Chondrocyte (in vitro differentiated cells): Measurements from ENCODE around the gene ATP4A. TPM values are rescaled to one million over a fixed set of nuclear protein-coding genes. Genes with fewer than 3 reads are reported as not detected.

Experiments
- DNase-seq: peaks from one replicate; pipeline ENCODE4 v3.0.0; 2021; ENCODE audit warnings: mixed read lengths, low spot score
- H3K27ac Mint-ChIP-seq: one replicate; pipeline ENCODE4 v1.8.0; 2021; ENCODE audit warnings: mild to moderate bottlenecking, moderate library complexity, mixed read lengths; ENCODE audit not compliant: unreplicated experiment
- H3K27me3 Mint-ChIP-seq: 2 replicates; pipeline ENCODE4 v1.8.0; 2021; ENCODE audit warnings: low read depth, mixed read lengths
- H3K36me3 Mint-ChIP-seq: 2 replicates; pipeline ENCODE4 v1.8.0; 2021; ENCODE audit warnings: low read depth, mixed read lengths
- H3K4me1 Mint-ChIP-seq: 2 replicates; pipeline ENCODE4 v1.8.0; 2021; ENCODE audit warnings: low read depth, mild to moderate bottlenecking, mixed read lengths
- H3K4me3 Mint-ChIP-seq: one replicate; pipeline ENCODE4 v1.8.0; 2021; ENCODE audit warnings: mild to moderate bottlenecking, moderate library complexity, mixed read lengths; ENCODE audit not compliant: unreplicated experiment
- H3K9me3 Mint-ChIP-seq: 2 replicates; pipeline ENCODE4 v1.8.0; 2021; ENCODE audit warnings: low read depth, mixed read lengths
- CTCF ChIP-seq: fragments of 200-600 bp; sonication (generic); IDR thresholded peaks from 2 replicates; pipeline ENCODE4 v1.5.0; 2021; ENCODE audit warnings: antibody characterized with exemption, mild to moderate bottlenecking, moderate library complexity
- total RNA-seq: library from RNA; stranded (reverse); gene quantifications from 3 replicates; pipeline ENCODE4 v1.2.1, GENCODE V29; 2021

The ATP4A gene
- total RNA-seq, 1 donor from 2014 or later: not detected

GRCh38 chr19:35506011-35506410, 57.4 kb downstream of the ATP4A start:
- Mint-ChIP-seq H3K4me3 (no peak overlapping the region), H3K9me3 (no peaks in the 10 kb centered on the region), H3K4me1 (peaks cover 14% of the 10 kb centered on the region), H3K36me3 (no peaks in the 10 kb centered on the region), H3K27me3 (peaks cover 74% of the 10 kb centered on the region), H3K27ac (no peak overlapping the region)
- DNase-seq: no peak
- no peak for TF ChIP-seq CTCF

GRCh38 chr19:35502751-35503150, 60.7 kb downstream of the ATP4A start:
- no peak overlapping the region for H3K4me3 Mint-ChIP-seq
- H3K36me3 Mint-ChIP-seq: no peaks in the 10 kb centered on the region
- no peaks in the 10 kb centered on the region for H3K9me3 Mint-ChIP-seq
- DNase-seq: no peak
- H3K27me3 Mint-ChIP-seq: peaks cover 61% of the 10 kb centered on the region
- no peaks in the 10 kb centered on the region for H3K4me1 Mint-ChIP-seq
- no peak for TF ChIP-seq CTCF
- no peak overlapping the region for H3K27ac Mint-ChIP-seq

GRCh38 chr19:35501684-35502083, 61.8 kb downstream of the ATP4A start:
- no peaks in the 10 kb centered on the region for H3K36me3 Mint-ChIP-seq
- H3K4me1 Mint-ChIP-seq: no peaks in the 10 kb centered on the region
- DNase-seq: no peak
- no peak overlapping the region for H3K4me3 Mint-ChIP-seq
- H3K27ac Mint-ChIP-seq: no peak overlapping the region
- H3K9me3 Mint-ChIP-seq: no peaks in the 10 kb centered on the region
- peaks cover 58% of the 10 kb centered on the region for H3K27me3 Mint-ChIP-seq
- no peak for TF ChIP-seq CTCF

- Mint-ChIP-seq H3K9me3 (no peaks in the 10 kb centered on the region), H3K36me3 (no peaks in the 10 kb centered on the region), H3K4me1 (no peaks in the 10 kb centered on the region), H3K27me3 (peaks cover 49% of the 10 kb centered on the region), H3K4me3 (no peak overlapping the region), H3K27ac (no peak overlapping the region)
- no peak for TF ChIP-seq CTCF
- no peak for DNase-seq
Measured at GRCh38 chr19:35500611-35501010, 62.8 kb downstream of the ATP4A start.

Other genes starting within 250 kb of the ATP4A start
- not detected in 3 replicates for gene CD22, start 234.5 kb downstream of the ATP4A start, total RNA-seq
- gene FFAR1, start 215.8 kb downstream of the ATP4A start, total RNA-seq: not detected in 3 replicates
- gene FFAR3, start 205.2 kb downstream of the ATP4A start, total RNA-seq: not detected in 3 replicates
- gene GPR42, start 192.6 kb downstream of the ATP4A start, total RNA-seq: not detected in 3 replicates
- not detected in 3 replicates for gene FFAR2, start 115.4 kb downstream of the ATP4A start, total RNA-seq
- gene KRTDAP, start 73.2 kb downstream of the ATP4A start, total RNA-seq: not detected in 3 replicates
- gene DMKN, start 50.0 kb downstream of the ATP4A start, total RNA-seq: 1.3 to 2.1 TPM in 2 of 3 replicates, not detected in the other
- 0.30 to 0.56 TPM (median 0.36 TPM) in 3 replicates for gene SBSN, start 35.3 kb downstream of the ATP4A start, total RNA-seq
- not detected in 3 replicates for gene GAPDHS, start 30.2 kb downstream of the ATP4A start, total RNA-seq
- 86.3 to 105 TPM (median 90.9 TPM) in 3 replicates for gene TMEM147, start 18.0 kb downstream of the ATP4A start, total RNA-seq
- gene PMIS2, start 22.5 kb upstream of the ATP4A start, total RNA-seq: not detected in 3 replicates
- gene HAUS5, start 49.1 kb upstream of the ATP4A start, total RNA-seq: 7.7 to 17.2 TPM (median 8.4 TPM) in 3 replicates
- 75.4 to 92.2 TPM (median 91.3 TPM) in 3 replicates for gene RBM42, start 65.4 kb upstream of the ATP4A start, total RNA-seq
- 1.5 to 1.7 TPM (median 1.6 TPM) in 3 replicates for gene ETV2, start 78.1 kb upstream of the ATP4A start, total RNA-seq
- 266 to 279 TPM (median 268 TPM) in 3 replicates for gene COX6B1, start 84.7 kb upstream of the ATP4A start, total RNA-seq
- gene UPK1A, start 102.9 kb upstream of the ATP4A start, total RNA-seq: 0.65 TPM in 1 of 3 replicates, not detected in the others
- not detected in 3 replicates for gene ZBTB32, start 140.9 kb upstream of the ATP4A start, total RNA-seq
- 27.3 to 31.5 TPM (median 30.8 TPM) in 3 replicates for gene KMT2B, start 154.3 kb upstream of the ATP4A start, total RNA-seq
- gene IGFLR1, start 178.8 kb upstream of the ATP4A start, total RNA-seq: 0.59 to 1.4 TPM (median 0.99 TPM) in 3 replicates
- gene U2AF1L4, start 181.8 kb upstream of the ATP4A start, total RNA-seq: 22.9 to 28.8 TPM (median 24.7 TPM) in 3 replicates
- 59.9 to 71.1 TPM (median 61.8 TPM) in 3 replicates for gene PSENEN, start 182.0 kb upstream of the ATP4A start, total RNA-seq
- 11.9 to 18.6 TPM (median 13.5 TPM) in 3 replicates for gene LIN37, start 184.9 kb upstream of the ATP4A start, total RNA-seq
- 0.75 to 5.7 TPM (median 5.0 TPM) in 3 replicates for gene HSPB6, start 193.4 kb upstream of the ATP4A start, total RNA-seq
- 17.4 to 24.6 TPM (median 20.3 TPM) in 3 replicates for gene PROSER3, start 194.5 kb upstream of the ATP4A start, total RNA-seq
- gene ARHGAP33, start 211.9 kb upstream of the ATP4A start, total RNA-seq: 8.5 to 14.6 TPM (median 12.0 TPM) in 3 replicates
- gene PRODH2, start 249.2 kb upstream of the ATP4A start, total RNA-seq: not detected in 3 replicates